WTC11 (cell line): ENCODE measurements around the gene RIPK1.

Source experiments
- CTCF ChIP-seq: fragments of 200-600 bp; IDR thresholded peaks from 2 replicates; pipeline ENCODE4 v1.8.0; 2022; ENCODE audit warnings: antibody characterized with exemption
- MAX ChIP-seq: sonication (generic); formaldehyde crosslinking; IDR thresholded peaks from 2 replicates; pipeline ENCODE4 v1.8.0; 2022; ENCODE audit warnings: mild to moderate bottlenecking, missing genetic modification reagents
- SMAD3 ChIP-seq: sonication (generic); formaldehyde crosslinking; IDR thresholded peaks from 2 replicates; pipeline ENCODE4 v1.8.0; 2022; ENCODE audit warnings: missing genetic modification reagents, mild to moderate bottlenecking, borderline replicate concordance

- no peak for TF ChIP-seq CTCF
- no peak for TF ChIP-seq SMAD3 (CRISPR knock-in tag)
- TF ChIP-seq MAX (CRISPR knock-in tag), result no peak
Observed at GRCh38 chr6:3077430-3077829, 9.1 kb downstream of the RIPK1 start.
